Measurements from ENCODE around the gene MATN3. TPM values are rescaled to one million over a fixed set of nuclear protein-coding genes. Genes with fewer than 3 reads are reported as not detected.

The MATN3 gene
- total RNA-seq, 4 donors from 2014 or later, result 0.27 to 2.3 (median 0.33) TPM; not detected in 1

GRCh38 chr2:20015482-20016083, 3.1 kb upstream of the MATN3 start:
- H3K4me1 ChIP-seq, result peaks cover 0 to 17% of the 10 kb centered on the region in 2 donors
- no peak overlapping the region for H3K4me3 ChIP-seq (replicated peaks in 1 of 3)
- DNase-seq, result no peak
- no peaks in the 10 kb centered on the region for H3K9me3 ChIP-seq
- 6 to 11% methylated on average over 2 of the region's 2 CpGs for WGBS, 2 donors
- TF ChIP-seq CTCF (IDR thresholded peaks at IDR 0.05), result peak; percentile 30 to 77 (median 55)
- TF ChIP-seq POLR2A (IDR thresholded peaks at IDR 0.05), result no peak
- H3K27ac ChIP-seq, result no peak overlapping the region
- intact Hi-C loops (cut with DNase I), result loop anchor here (2.0 kb wide), 1 partner anchor 83 kb away; no protein-coding TSS in a partner anchor
- H3K36me3 ChIP-seq, result no peaks in the 10 kb centered on the region
- no peaks in the 10 kb centered on the region for H3K27me3 ChIP-seq

GRCh38 chr2:20013126-20013849, 820 bp upstream of the MATN3 start:
- Histone ChIP-seq H3K4me1 (peaks cover 0 to 12% of the 10 kb centered on the region in 2 donors), H3K27ac (peak overlapping the region in 1 of 3 donors; percentile 46), H3K9me3 (no peaks in the 10 kb centered on the region), H3K4me3 (replicated peaks in 1 of 3) (peak overlapping the region in 1 of 3 donors; percentile 53), H3K36me3 (no peaks in the 10 kb centered on the region), H3K27me3 (no peaks in the 10 kb centered on the region)
- intact Hi-C loops (cut with DNase I), result no loop called here
- TF ChIP-seq CTCF (IDR thresholded peaks at IDR 0.05), result no peak
- no peak for TF ChIP-seq POLR2A (IDR thresholded peaks at IDR 0.05)
- DNase-seq, result no peak
- 61 to 65% methylated on average over 15 of the region's 15 CpGs for WGBS, 2 donors

DNA sequence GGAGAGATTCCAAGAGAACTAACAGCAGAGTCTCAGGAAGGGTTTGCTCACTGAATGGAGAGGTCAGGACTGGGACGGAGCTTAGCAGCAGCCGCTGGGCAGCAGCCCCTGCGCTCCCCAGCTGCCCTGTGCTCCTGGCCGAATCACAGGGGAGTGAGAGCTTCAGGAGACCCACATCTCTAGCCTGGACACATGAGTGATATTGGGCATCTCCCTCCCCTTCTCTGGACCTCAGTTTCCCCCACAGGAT, 511 bp downstream of the MATN3 start:
- peaks cover 0 to 12% of the 10 kb centered on the region in 2 donors for H3K4me1 ChIP-seq
- H3K27ac ChIP-seq, result no peak overlapping the region
- no peak for TF ChIP-seq CTCF (IDR thresholded peaks at IDR 0.05)
- H3K36me3 ChIP-seq, result no peaks in the 10 kb centered on the region
- H3K4me3 ChIP-seq (replicated peaks in 1 of 3), result peak overlapping the region in 1 of 3 donors; percentile 53
- intact Hi-C loops (cut with DNase I), result no loop called here
- 20% methylated on average over 4 of the region's 4 CpGs for WGBS, 2 donors
- no peaks in the 10 kb centered on the region for H3K9me3 ChIP-seq
- H3K27me3 ChIP-seq, result no peaks in the 10 kb centered on the region
- no peak for DNase-seq

GRCh38 chr2:20011276-20012031, 1.0 kb downstream of the MATN3 start:
- Histone ChIP-seq H3K27me3 (no peaks in the 10 kb centered on the region), H3K27ac (no peak overlapping the region), H3K9me3 (no peaks in the 10 kb centered on the region), H3K36me3 (no peaks in the 10 kb centered on the region), H3K4me1 (peaks cover 0 to 12% of the 10 kb centered on the region in 2 donors), H3K4me3 (replicated peaks in 1 of 3) (no peak overlapping the region)
- TF ChIP-seq CTCF (IDR thresholded peaks at IDR 0.05), result no peak
- TF ChIP-seq POLR2A (IDR thresholded peaks at IDR 0.05), result no peak
- intact Hi-C loops (cut with DNase I), result no loop called here
- 83 to 85% methylated on average over 14 of the region's 14 CpGs for WGBS, 2 donors
- no peak for DNase-seq

DNA sequence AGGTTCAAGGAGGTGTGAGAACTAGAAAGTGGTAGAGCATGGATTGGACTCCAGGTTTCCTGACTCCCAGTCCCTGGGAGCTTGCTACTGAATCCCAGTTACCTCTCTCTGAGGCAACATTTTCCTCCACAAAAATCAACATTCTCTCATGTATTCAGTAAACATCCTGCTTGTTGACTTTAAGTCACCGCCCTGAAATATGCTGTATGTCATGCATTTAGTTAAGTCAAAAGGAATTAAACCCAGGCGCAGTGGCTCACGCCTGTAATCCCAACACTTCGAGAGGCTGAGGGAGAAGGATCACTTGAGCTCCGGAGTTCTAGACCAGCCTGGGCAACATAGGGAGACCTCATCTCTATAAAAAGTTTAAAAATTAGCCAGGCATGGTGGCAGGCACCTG, 3.8 kb downstream of the MATN3 start:
- 87 to 88% methylated on average over 5 of the region's 5 CpGs for WGBS, 2 donors
- Histone ChIP-seq H3K4me1 (peaks cover 0 to 12% of the 10 kb centered on the region in 2 donors), H3K9me3 (no peaks in the 10 kb centered on the region), H3K4me3 (replicated peaks in 1 of 3) (no peak overlapping the region), H3K36me3 (no peaks in the 10 kb centered on the region), H3K27ac (no peak overlapping the region), H3K27me3 (no peaks in the 10 kb centered on the region)
- TF ChIP-seq POLR2A (IDR thresholded peaks at IDR 0.05) (no peak), CTCF (IDR thresholded peaks at IDR 0.05) (no peak)
- no peak for DNase-seq
- intact Hi-C loops (cut with DNase I), result no loop called here
